GM18870 (cell line): ENCODE results near the gene CMKLR1.

Source experiments
- ATAC-seq: cut with Tn5 transposase; IDR thresholded peaks from one replicate; pipeline ENCODE4 v1.9.1; 2021; ENCODE audit warnings: moderate library complexity; ENCODE audit not compliant: unreplicated experiment

The CMKLR1 gene

DNA sequence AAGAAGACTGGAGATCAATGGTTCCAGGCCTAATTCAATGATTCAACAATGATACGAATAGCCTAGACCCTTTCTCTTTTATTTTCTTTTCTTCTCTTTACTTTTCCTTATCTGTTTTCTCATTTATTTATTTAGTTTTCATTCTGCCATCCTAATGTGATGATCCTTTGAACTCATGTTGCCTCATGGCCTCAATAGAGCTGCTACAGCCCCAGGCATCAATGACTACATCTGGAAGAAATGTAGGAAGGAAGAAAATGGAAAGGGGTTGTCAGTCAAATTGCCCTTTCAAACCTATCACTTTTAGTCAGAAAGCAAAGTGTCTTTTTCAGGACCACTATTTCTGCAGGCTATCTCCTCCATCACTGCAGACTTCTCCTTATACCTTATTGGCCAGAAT, 69.9 kb downstream of the CMKLR1 start:
- no peak for ATAC-seq

GRCh38 chr12:108268397-108268796, 70.7 kb downstream of the CMKLR1 start:
- no peak for ATAC-seq

GRCh38 chr12:108267450-108267849, 71.7 kb downstream of the CMKLR1 start:
- no peak for ATAC-seq

GRCh38 chr12:108266131-108266530, 73.0 kb downstream of the CMKLR1 start:
- ATAC-seq = no peak

- ATAC-seq = no peak
Measured at GRCh38 chr12:108265505-108265904, 73.6 kb downstream of the CMKLR1 start.

DNA sequence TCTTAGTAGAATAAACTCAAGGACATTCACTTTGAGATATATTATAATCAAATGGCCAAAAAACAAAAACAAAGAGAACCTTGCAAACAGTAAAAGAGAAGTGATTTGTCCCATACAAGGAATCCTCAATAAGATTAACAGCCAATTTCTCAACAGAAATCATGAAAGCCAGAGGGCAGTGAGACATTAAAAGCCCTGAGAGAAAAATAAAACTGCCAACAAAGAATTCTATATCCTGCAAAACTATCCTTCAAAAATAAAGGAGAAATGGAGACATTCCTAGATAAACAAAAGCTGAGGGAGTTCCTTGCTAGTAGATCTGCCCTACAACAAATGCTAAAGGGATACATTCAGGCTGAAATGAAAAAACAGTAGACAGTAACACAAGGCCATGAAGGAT, 78.1 kb downstream of the CMKLR1 start:
- no peak for ATAC-seq

GRCh38 chr12:108260039-108260438, 79.1 kb downstream of the CMKLR1 start:
- ATAC-seq = no peak

DNA sequence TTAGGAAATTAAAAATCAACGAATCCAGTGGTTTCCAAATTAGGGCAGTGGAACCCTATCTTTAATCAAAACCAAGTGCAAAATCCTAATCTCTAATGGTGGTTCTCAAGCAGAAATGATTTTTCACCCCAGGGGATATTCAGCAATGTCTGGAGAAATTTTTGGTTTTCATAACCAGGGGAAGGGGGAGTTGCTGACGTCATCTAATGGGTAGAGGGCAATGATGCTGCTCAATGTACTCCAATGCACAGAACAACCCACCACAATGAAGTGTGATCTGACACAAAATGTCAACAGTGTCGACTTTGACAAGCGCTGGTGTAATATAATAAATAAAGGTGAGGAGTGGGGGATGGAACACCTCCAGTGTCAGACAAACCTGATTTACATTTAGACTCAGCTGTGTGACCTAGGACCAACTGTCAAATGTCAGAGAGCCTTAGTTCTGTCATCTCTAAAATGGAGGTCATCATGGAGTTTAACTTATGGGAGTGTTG, 81.5 kb downstream of the CMKLR1 start:
- ATAC-seq = no peak

DNA sequence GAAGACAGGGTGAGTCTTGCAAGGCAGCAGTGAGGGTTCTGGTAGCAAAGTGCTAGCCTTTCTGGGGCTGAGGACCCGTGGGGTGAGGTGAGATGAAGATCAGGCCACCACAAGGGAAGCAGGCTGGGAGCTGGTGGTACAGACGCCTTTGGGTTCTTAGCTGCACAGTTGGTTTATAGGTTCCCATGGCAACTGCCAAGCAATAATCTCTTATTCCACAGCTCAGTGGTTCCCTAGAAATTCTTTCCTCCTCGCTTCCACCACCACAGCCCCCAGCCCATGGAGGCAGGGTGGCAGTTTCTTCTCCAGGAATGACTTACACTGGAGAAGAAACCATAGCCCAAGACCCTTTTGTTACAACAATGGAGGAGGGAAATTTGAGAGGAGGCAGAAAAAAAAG, 82.1 kb downstream of the CMKLR1 start:
- no peak for ATAC-seq

- ATAC-seq = no peak
Measured at GRCh38 chr12:108255252-108255602, 83.9 kb downstream of the CMKLR1 start.

DNA sequence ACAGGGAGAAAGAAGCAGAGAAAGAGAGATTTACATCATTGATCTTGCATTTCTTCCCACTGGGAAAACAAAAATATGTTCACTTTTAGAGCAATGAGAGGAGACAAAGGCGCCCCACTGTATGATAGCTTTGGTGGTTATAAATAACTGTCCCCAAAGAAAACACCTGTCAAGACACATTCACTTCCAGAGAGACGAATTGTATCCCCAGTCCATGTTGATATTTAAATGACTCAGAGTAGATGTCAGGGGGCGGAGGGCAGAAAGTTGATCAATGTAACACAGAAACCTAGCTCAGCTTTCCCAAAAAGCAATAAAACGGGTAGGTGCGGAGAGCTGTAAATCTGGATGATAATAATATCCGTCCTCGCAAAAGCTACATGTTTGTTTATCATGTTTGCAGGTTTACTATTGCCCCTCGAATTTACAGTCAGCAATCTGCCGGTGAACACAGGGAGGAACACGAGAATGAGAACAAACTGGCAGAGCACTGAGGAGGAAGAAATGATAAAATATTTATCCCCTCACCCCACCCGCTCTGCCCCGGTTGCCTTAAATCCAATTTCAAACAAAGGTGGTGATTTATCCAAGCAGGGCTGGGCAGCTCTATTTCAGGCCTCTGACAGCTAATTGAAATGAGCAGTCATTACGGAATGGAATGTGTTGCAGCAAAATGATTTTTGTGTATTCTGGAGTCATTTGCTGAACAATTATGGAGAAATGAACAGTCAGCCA, 84.4 kb downstream of the CMKLR1 start:
- no peak for ATAC-seq

- ATAC-seq = no peak
Measured at GRCh38 chr12:108254030-108254429, 85.1 kb downstream of the CMKLR1 start.

DNA sequence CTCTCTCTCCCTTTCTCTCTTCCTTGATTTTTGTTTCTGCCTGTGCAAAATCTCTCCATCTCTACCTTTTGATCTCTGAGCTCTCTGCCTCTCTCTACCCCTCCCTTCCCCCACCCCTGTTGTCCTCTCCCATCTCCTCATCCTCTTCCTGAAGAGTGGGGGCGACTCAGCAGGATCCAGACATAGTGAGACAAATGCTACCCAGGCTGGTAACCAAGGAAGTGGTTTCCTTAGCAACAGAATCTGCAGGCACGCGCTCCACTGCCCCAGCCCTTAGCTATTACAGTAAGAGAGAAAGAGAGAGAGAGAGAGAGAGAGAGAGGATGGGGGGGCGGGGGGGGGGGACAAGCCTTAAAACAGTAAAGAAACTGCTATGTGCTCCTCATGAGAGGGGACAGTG, 85.6 kb downstream of the CMKLR1 start:
- ATAC-seq = no peak

GRCh38 chr12:108252523-108252922, 86.6 kb downstream of the CMKLR1 start:
- ATAC-seq = no peak

DNA sequence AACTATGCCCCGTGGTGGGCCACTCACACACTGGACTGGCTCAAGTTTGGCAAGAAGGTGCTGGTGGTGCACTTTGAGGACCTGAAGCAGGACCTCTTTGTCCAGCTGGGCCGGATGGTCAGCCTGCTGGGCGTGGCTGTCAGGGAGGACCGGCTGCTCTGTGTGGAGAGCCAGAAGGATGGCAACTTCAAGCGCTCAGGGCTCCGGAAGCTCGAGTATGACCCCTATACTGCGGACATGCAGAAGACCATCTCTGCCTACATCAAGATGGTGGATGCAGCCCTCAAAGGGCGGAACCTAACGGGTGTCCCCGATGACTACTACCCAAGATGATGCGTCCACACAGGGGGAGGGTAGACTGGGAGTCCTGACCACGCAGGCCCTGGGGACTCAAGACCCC, 91.1 kb downstream of the CMKLR1 start:
- no peak for ATAC-seq

DNA sequence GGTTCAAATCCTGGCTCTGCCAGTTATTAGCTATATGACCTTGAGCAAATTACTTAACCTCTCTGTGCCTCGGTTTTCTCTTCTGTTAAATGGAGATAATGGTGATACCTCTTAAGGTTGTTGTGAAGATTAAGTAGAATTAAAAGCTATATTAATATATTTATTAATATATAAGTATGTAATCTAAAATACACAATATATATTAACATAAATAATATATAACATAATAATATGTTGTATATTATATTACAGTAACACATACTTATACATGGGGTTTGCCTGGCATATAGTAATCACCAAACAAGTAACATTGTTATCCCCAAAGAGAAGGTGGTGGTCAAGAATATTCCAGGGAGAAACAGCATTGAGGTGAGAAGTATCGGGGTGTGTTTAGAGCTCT, 92.0 kb downstream of the CMKLR1 start:
- ATAC-seq = no peak

DNA sequence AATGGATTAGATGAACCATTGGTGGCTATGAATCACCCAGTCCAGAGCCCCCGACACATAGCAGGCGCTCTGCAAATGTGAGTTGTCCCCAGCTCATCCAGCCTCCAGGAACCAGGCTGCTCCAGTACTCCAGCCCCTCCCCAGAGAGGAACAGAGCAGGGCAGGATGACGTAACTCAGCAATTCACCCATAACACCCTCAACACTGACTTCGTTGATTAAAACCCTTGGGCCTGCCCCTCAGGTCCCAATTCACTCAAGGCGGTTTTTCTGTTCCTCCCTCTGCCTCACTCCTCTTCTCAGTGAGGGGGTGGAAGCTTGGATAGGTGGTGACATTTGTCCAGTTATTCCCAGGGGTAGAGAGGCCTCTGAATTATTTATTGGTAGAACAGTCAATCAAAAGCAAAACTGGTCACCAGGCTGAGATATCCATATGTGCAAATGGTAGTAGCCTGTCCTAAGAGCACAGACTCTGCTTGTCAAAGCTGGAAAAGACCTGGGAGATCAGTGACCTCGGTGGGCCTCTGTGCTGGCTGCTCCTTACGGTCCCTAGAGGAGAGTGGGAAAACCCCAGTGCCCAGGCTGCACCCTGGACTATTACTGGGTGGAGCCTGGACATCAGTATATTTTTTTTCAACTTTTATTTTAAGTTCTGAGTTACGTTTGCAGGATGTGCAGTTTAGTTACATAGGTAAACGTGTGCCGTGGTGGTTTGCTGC, 97.0 kb downstream of the CMKLR1 start:
- no peak for ATAC-seq

DNA sequence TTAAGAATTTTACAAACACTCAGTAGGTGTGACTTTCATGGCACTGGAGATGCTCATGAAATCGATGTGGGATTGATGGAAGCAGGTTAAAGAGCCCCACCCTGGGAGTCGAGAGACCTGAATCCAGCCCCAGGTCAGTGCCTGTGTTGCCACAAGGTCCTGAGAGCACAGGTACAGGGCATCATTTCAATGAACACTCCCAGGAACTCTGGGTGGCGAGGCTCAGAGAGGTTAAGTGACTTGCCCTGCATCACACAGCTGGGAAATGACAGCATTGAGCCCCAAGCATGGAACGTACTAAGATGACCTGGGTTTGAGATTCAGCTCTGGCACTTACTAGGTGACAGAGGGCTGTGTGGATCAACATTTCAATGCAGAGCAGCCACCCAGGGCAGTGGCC, 98.2 kb downstream of the CMKLR1 start:
- ATAC-seq = no peak

- ATAC-seq = no peak
Measured at GRCh38 chr12:108240027-108240785, 98.9 kb downstream of the CMKLR1 start.

- ATAC-seq = no peak
Measured at GRCh38 chr12:108239378-108239777, 99.7 kb downstream of the CMKLR1 start.

GRCh38 chr12:108238474-108238873, 100.6 kb downstream of the CMKLR1 start:
- ATAC-seq = no peak
